Cardiac fibroblast (primary cell): ENCODE data around the gene AP1AR.

Source experiments
- DNase-seq, 2 donors: peaks; one replicate each; pipeline versions ENCODE4 v3.0.0 to v3.0.0-alpha.2; 2010; ENCODE audit warnings: low read depth in 2 of 2
- H3K4me3 ChIP-seq, 2 donors: replicated peaks in 1 of 2; 1 replicate in 1 of 2; 2 replicates in 1 of 2; pipeline ENCODE4 v1.5.1; 2011; ENCODE audit warnings: low read depth in 2 of 2, low read length in 2 of 2, mild to moderate bottlenecking in 2 of 2, moderate library complexity in 1 of 2
- TF ChIP-seq, protein P1 (sequence below): IDR thresholded peaks from one replicate; pipeline ENCODE4 v1.5.1; 2011; ENCODE audit warnings: low read depth, mild to moderate bottlenecking, low read length, inconsistent platforms

Gene AP1AR

GRCh38 chr4:112247021-112247420, 15.4 kb downstream of the AP1AR start:
- TF ChIP-seq, protein P1, sequence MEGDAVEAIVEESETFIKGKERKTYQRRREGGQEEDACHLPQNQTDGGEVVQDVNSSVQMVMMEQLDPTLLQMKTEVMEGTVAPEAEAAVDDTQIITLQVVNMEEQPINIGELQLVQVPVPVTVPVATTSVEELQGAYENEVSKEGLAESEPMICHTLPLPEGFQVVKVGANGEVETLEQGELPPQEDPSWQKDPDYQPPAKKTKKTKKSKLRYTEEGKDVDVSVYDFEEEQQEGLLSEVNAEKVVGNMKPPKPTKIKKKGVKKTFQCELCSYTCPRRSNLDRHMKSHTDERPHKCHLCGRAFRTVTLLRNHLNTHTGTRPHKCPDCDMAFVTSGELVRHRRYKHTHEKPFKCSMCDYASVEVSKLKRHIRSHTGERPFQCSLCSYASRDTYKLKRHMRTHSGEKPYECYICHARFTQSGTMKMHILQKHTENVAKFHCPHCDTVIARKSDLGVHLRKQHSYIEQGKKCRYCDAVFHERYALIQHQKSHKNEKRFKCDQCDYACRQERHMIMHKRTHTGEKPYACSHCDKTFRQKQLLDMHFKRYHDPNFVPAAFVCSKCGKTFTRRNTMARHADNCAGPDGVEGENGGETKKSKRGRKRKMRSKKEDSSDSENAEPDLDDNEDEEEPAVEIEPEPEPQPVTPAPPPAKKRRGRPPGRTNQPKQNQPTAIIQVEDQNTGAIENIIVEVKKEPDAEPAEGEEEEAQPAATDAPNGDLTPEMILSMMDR, result no peak
- no peak for DNase-seq
- H3K4me3 ChIP-seq, result no peak overlapping the region

GRCh38 chr4:112251019-112251643, 19.5 kb downstream of the AP1AR start:
- TF ChIP-seq, protein P1, result no peak
- DNase-seq, result no peak
- H3K4me3 ChIP-seq, result no peak overlapping the region

DNA sequence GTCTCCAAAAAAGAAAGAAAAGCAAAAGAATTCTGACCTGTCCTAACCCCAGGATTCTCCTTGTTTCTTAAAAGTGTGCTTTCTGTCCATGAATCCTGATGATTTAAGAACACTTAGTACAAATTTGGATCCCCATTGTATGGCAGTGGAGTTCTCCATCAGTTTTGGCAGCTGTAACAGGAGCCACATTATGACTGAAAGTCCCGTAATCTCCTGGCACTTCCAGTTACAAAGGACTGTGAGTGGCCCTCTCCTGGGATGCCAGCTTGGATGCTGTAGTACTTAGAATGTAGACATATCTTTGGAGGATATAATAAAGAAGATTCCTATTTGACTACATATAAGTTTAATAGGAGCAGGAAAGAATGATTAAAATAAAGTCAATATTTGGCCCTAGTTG, 20.6 kb downstream of the AP1AR start:
- TF ChIP-seq, protein P1, result no peak
- H3K4me3 ChIP-seq, result no peak overlapping the region
- DNase-seq, result no peak

DNA sequence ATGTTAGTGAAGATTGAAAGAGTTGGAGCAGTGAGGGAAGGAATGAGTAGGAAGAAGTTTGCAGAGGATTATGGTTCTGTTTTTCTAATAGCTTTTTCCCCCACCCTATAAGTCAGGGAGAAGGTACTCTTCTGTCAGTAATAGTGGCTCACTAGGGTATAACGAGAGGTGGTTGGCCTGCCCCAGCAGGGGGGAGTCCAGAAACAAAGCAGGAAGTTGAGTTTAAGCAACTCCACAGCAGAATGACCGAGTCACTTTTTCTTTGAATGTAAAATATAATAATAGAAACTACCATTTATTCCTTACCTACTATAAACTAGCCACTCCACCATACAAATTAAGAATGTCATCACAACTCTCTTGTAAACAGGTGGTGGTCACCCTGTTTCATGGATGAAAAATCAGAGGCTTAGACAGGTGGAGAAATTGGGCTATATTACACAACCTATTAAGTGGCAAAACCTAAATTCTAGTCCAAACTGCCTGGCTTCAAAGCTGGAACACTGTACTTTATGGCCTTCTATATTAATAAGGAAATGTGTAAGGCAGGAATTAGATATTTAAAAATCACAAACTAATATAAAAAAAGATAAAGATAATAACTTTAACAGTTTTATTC, 21.9 kb downstream of the AP1AR start:
- H3K4me3 ChIP-seq, result no peak overlapping the region
- no peak for DNase-seq
- TF ChIP-seq, protein P1, result no peak

GRCh38 chr4:112257098-112257497, 25.5 kb downstream of the AP1AR start:
- TF ChIP-seq, protein P1, result no peak
- DNase-seq, result no peak
- H3K4me3 ChIP-seq, result no peak overlapping the region

DNA sequence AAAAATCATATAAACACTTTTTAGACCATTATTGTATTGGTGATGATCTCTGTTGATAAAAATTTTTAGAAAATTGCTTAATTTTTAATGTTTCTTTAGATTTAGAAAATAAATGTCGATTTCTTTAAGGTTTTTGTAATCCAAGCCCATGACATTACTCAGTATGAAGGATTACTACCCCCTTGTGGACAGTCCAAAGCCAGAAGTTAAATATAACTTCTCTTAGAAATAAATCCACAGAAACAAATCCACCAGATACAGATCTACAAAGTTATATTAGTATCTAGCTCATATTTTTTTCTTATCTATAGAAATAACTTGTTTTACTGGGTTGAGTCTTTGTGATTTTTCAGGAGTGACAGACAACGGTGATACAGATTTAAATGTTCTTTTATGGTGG, 35.2 kb downstream of the AP1AR start:
- TF ChIP-seq, protein P1, result peak; percentile 48
- no peak overlapping the region for H3K4me3 ChIP-seq
- DNase-seq, result peak; percentile 56 to 65
